HCT116 (cell line): Measurements from ENCODE around the gene YWHAG.

ENCODE experiments used
- POLR2A ChIP-seq: IDR thresholded peaks from 2 replicates; pipeline ENCODE4 v1.7.0; 2011; ENCODE audit warnings: borderline replicate concordance; ENCODE audit not compliant: insufficient read depth, insufficient read length; ENCODE audit errors: extremely low read depth
- POLR2AphosphoS5 ChIP-seq: IDR thresholded peaks from 2 replicates; pipeline ENCODE4 v1.6.1; 2011; ENCODE audit warnings: mild to moderate bottlenecking, low read depth, low read length, moderate library complexity
- RAD21 ChIP-seq: IDR thresholded peaks from 2 replicates; pipeline ENCODE4 v1.6.1; 2012; ENCODE audit warnings: low read depth, mild to moderate bottlenecking
- SIN3A ChIP-seq: IDR thresholded peaks from 2 replicates; pipeline ENCODE4 v1.6.1; 2012; ENCODE audit warnings: low read depth
- TF ChIP-seq, protein P1 (sequence below), 3 experiments: fragments of 200-600 bp in 1 of 3; sonication (generic) in 1 of 3; IDR thresholded peaks in 2 of 3; conservative IDR thresholded peaks in 1 of 3; 2 replicates each; pipeline ENCODE4 v1.5.1; 2012 to 2017; ENCODE audit warnings: low read depth in 2 of 3, low read length in 2 of 3, antibody characterized with exemption in 1 of 3, borderline replicate concordance in 1 of 3, control low read depth in 1 of 3, mild to moderate bottlenecking in 1 of 3, mixed read lengths in 1 of 3, mixed run types in 1 of 3, moderate library complexity in 1 of 3; ENCODE audit not compliant: insufficient read depth in 1 of 3

DNA sequence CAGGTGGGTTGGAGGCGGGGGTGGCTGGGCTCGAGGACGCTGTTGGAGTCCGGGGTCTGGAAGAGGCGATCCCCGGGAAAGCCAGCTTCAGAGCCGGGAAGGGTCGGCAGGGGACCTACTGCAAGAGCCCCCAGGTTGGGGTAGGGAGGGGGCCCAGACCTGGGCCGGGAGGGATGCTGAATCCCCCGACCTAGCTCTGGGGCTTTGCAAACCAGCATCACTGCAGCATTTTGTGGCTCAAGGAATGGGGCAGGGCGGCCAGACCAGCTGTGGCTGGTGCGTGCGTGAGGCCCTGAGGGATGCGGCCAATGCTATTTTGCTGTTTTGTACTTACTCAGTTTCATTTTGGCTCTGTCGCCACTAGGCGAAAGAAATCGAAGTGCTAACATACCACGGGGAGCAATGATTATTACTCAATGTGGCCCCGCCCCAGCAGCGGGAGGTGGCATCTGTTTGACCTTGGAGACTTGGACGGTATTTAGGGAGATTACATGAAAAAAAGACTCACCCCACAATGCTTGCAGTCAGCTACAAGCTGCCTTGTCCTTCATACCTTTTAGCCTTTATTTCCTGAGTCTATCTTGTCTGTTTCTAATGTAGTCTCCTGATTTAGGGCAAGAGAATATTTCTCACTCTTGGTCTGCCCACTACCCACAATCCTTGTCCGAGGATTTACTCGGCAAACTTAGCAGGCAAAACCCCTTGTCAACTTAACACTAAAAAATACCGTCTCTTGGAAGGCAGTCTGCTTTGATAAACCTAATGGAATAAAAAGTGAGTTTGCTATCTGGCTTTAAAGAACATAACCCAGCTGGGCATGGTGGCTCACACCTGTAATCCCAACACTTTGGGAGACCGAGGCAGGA lies 40.1 kb downstream of the YWHAG start:
- TF ChIP-seq, protein P1, sequence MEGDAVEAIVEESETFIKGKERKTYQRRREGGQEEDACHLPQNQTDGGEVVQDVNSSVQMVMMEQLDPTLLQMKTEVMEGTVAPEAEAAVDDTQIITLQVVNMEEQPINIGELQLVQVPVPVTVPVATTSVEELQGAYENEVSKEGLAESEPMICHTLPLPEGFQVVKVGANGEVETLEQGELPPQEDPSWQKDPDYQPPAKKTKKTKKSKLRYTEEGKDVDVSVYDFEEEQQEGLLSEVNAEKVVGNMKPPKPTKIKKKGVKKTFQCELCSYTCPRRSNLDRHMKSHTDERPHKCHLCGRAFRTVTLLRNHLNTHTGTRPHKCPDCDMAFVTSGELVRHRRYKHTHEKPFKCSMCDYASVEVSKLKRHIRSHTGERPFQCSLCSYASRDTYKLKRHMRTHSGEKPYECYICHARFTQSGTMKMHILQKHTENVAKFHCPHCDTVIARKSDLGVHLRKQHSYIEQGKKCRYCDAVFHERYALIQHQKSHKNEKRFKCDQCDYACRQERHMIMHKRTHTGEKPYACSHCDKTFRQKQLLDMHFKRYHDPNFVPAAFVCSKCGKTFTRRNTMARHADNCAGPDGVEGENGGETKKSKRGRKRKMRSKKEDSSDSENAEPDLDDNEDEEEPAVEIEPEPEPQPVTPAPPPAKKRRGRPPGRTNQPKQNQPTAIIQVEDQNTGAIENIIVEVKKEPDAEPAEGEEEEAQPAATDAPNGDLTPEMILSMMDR (IDR thresholded peaks at IDR 0.05 in 2 of 3, conservative IDR thresholded peaks at IDR 0.05 in 1 of 3; ENCODE audit: borderline replicate concordance in 1 of 3, insufficient read depth in 1 of 3, low read depth in 2 of 3, low read length in 2 of 3), result peak in 2 of 3 experiments; percentile 31 to 42; a peak in 4 of 6 replicates
- TF ChIP-seq SIN3A (no peak), POLR2AphosphoS5 (peak; percentile 43), POLR2A (no peak), RAD21 (no peak)
